GM19395 (cell line): ENCODE measurements around the gene TOMM20L.
"Not testable (repeated sequence)": the region's sequence is repeated elsewhere in the genome, so short reads cannot be mapped to it uniquely, and the experiment has no call there.

Experiments
- ATAC-seq: cut with Tn5 transposase; IDR thresholded peaks from one replicate; pipeline ENCODE4 v1.9.1; 2021; ENCODE audit warnings: mild to moderate bottlenecking, moderate library complexity; ENCODE audit not compliant: unreplicated experiment

Gene TOMM20L

GRCh38 chr14:58395812-58396788 is at the start of gene TOMM20L:
Gene TOMM20L, plus strand, starts transcription at chr14:58395930. Its CDS starts 28 bp downstream, at chr14:58395958.
- peak; percentile 90 for ATAC-seq

DNA sequence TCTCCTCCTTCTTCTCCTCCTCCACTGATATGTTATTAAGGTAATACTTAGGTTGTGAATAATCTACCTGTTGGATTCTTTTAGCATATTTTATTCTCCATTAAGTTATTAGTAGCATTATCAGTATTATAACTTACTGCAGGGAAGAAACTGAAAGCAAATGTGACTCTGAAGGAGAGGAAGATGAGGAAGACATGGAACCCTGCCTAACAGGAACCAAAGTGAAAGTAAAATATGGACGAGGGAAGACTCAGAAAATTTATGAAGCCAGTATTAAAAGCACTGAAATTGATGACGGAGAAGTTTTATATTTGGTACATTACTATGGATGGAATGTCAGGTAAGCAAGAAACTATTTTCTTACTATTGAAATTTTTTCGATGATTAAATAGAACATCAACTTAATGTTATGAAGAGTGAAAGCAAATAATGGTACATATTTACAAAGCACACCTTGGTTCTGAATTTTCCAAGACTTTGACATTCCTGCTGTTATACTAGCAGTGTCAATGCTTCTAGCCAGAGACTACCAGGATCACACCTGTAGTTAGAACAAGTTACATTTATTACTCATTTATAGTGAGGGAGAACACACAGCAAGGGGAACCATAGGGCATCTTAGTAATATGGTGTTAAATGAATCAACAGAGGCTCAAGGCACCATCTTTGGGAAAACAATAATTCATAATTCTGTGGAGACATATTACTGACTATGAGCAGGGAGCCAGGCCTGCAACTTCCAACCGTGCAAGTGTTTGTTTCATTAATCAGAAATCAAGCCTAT is 42.0 kb upstream of the TOMM20L start:
- ATAC-seq = no peak

DNA sequence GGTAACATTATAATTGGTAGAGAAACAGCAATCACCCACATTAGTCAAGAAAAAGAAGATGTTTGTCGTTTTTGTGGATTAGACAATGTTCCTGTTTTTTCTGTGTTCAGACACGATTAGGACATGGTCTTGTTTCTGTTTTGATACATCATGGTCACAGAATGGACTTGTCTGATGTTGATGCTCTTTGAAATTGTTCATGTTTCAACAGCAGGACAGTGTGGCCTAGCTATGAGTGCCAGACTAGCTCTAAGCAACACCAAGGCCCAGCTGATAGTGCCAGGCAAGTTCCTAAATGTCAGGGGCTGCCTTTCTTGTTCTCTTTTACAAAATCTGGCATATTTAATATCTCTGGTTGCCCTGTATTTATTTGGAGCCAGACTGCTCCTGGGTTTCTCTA is 40.9 kb upstream of the TOMM20L start:
- no peak for ATAC-seq

GRCh38 chr14:58356268-58356667 is 39.5 kb upstream of the TOMM20L start:
- ATAC-seq = no peak

DNA sequence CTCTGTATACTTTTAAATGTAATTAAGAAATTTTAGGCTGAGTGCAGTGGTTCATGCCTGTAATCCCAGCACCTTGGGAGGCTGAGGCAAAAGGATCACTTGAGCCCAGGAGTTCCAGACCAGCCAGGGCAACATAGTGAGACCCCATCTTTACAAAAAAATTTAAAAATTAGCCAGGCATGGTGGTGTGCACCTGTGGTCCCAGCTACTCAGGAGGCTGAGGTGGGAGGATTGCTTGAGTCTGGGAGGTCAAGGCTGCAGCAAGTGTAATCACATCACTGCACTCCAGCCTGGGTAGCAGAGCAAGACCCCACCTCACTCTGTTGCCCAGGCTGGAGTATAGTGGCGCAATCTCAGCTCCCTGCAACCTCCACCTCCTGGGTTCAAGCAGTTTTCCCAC is 33.5 kb upstream of the TOMM20L start:
- ATAC-seq = not testable (repeated sequence)

DNA sequence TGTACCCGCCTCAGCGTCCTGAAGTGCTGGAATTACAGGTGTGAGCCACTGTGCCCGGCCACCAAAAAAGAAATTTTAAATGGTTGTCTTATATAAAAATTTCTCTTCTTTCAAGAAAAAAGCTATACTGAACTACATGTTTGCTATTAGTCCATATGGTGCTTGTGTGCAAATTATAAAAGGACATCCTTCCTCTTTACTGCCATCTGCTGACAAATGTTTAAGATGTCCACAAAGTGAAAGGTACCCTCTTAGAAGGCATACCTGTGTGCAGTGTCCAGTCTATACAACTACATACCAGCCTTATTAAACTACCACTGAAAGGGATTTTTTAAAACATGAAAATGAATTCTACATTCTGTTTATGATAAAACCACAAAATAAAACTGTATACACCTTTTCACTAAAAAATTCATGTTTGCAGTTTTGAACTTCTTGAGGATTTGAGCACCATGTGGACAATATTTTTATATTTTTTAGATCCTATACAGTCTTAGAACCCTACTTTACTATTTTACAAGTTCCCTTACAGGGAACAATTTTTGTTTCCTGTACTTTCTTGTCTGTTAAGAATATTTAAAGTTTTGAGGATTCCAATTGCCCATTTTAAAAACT is 32.8 kb upstream of the TOMM20L start:
- ATAC-seq = no peak

DNA sequence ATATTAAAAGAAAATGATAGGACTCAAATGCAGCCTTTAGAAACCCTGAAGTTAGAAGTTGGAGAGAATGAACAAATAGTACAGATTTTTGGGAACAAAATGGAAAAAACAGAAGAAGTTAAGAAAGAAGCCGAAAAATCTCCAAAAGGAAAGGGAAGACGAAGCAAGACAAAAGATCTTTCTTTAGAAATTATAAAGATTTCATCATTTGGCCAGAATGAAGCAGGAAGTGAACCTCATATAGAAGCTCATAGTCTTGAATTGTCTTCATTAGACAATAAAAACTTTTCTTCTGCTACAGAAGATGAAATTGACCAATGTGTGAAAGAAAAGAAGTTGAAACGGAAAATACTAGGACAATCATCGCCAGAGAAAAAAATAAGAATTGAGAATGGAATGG is 31.4 kb upstream of the TOMM20L start:
- no peak for ATAC-seq

DNA sequence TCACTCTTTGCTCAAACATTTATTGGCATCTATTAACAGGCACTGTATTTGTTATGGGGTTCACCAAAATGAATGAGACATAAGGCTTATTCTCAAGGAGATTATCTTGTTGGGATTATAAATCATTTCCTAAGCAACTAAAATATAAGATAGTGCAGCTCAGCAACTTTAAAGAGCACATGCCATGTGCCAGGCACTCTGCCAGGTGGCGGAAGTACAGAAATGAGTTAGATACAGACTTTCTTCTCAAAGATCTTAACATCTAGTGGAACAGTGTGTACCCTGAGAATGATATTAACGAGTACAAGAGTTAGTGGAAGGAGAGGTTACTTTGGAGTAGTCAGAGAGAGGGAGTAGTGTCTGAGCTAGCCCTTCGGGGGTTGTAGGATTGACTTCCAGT is 28.4 kb upstream of the TOMM20L start:
- no peak for ATAC-seq

- no peak for ATAC-seq
Observed at GRCh38 chr14:58368956-58369355, 26.8 kb upstream of the TOMM20L start.

GRCh38 chr14:58376791-58377190 is 18.9 kb upstream of the TOMM20L start:
- no peak for ATAC-seq

DNA sequence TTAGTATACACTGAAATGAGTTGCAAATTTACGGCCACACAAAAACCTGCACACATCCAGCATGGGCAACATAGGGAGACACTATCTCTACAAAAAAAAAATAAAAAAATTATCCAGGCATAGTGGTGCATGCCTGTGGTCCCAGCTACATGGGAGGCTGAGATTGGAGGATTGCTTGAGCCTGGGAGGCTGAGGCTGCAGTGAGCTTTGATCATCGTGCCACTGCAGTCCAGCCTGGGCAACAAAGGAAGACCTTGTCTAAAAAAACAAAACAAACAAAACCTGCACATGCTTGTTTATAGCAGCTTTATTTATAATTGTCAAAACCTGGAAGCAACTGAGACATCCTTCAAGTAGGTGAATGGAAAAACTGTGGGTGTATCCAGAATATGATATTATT is 4.9 kb upstream of the TOMM20L start:
- no peak for ATAC-seq

DNA sequence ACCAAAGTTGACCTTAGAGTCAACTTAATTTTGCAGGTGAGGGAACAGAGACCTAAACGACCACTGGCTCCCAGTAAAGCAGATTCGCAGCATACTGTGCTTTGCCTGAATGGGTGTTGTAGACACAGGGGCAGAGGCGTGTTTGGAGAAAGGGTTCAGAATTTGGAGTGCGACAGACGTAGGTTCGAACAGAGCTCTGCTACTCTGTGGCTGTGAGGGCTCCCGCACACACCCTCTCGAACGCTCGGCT is 243 bp upstream of the TOMM20L start:
- no peak for ATAC-seq

DNA sequence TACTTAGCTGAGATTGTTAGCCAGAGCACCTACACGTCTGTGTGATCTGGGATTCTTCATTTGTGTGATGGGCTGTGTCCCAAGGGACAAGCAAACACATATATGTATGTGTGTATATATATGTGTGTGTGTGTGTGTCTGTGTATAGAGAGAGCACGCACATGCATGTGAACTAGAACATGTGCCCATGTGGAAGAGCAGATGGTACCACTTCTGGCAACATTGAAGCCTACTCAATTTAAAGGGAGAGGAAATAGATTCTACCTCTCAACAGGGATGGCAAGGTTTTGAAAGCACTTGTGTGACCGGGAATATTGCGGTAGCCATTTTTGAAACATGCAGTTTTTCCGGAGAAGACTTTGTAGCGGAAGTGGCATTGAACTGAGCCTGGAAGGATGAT is 1.4 kb downstream of the TOMM20L start:
- ATAC-seq = no peak

- ATAC-seq = no peak
Observed at GRCh38 chr14:58398495-58398894, 2.8 kb downstream of the TOMM20L start.

- no peak for ATAC-seq
Observed at GRCh38 chr14:58398895-58399294, 3.2 kb downstream of the TOMM20L start.

DNA sequence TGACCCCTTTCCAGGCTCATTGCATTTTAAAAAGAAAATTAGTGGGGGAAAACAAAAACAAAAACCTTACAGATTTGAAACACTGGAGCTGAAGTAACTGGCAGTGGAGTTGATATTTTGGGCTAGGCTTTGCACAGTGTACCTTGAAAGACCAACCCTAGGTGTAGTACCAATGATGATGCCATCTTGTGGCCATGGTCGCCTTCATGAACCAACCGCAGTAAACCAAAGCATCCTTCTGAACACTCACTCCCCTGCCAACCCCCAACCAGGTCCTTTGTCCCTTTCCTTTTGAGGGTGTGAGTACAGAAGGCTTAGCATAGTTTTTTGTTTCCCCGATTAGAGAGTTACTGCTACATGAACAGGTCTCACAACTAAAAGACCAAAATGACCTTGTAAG is 5.9 kb downstream of the TOMM20L start:
- ATAC-seq = no peak

DNA sequence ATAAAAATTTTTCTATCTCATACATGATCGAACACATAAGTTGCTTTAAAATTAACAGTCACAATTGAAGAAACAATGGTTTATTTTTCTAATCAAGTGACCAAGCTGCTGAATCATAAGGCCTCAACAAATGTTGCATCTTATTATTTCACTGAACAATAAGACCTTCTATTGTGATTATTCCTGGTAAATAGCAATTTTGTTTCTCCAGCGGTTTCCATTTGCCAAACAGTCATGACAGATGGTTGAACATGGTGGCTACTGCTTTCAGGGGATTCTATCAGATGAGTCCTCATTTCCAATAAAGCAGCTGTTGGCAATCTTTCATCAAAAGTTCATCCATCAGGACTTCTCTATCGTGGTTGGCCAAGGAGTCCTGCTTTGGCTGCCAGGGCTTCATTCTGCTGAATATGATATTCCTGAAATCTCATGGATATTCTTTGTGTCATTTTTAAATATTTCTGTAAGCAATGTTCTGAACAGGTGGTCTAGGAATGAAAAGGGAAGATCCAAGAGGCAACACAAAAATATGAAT is 13.0 kb downstream of the TOMM20L start:
- no peak for ATAC-seq

DNA sequence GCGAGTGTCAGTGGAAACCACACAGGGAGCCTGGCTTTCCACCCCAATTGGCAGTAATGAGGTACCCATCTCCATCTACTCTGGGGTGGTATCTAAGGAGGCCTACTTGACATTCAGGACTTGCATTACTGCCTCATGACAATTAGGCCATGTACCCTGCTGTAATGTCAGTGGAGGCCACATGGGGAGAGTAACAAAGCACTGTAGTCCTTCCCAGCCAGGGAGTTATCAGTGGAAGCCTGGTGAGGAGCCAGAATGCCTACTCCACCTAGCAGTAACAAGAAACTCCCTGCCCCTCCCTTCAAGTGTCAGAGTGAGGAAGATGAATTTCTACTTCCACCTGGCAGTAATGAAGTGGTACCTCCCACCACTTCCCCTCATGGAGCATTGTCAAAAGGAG is 19.1 kb downstream of the TOMM20L start:
- ATAC-seq = no peak

DNA sequence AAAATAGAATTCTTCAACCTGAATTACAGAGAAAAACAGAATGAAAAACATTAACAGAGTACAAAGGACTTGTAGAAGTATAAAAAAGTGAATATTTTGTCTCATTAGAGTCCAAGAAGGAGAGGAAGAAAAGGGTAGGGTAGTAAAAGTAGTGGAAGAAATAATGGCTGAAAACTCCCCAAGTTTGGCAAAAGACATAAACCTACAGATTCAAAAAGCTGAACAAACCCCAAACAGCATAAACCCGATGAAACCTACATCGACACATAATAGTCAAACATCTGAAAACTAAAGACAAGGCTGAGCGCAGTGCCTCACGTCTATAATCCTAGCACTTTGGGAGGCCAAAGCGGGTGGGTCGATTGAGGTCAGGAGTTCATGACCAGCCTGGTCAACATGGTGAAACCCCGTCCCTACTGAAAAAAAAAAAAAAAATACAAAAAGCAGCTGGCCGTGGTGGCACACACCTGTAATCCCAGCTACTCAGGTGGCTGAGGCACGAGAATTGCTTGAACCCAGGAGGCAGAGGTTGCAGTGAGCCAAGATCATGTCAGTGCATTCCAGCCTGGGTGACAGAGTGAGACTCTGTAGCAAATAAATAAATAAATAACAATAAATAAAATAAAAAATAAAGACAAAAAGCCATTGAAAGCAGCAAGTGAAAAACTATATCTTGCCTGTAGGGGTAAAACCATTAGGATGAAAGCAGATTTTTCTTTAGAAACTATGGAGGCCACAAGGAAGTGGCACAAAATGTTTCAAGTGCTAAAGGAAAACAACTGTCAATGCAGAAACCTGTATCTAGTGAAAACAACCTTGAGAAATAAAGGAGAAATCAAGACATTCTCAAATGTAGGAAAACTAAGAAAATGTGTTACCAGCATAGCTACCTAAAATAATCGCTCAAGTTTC is 20.2 kb downstream of the TOMM20L start:
- ATAC-seq = no peak

DNA sequence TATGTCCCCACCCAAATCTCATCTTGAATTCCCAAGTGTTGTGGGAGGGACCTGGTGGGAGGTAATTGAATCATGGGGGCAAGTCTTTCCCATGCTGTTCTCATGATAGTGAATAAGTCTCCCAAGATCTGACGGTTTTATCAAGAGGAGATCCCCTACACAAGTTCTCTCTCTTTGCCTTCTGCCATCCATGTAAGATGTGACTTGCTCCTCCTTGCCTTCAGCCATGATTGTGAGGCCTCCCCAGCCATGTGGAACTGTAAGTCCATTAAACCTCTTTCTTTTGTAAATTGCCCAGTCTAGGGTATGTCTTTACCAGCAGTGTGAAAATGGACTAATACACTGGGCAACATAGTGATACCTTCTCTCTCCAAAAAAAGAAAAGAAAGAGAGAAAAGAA is 21.2 kb downstream of the TOMM20L start:
- not testable (repeated sequence) for ATAC-seq
